Endothelial cell of umbilical vein (primary cell): ENCODE data around the gene ITGA1.

ENCODE experiments used
- MAX ChIP-seq: IDR thresholded peaks from 2 replicates; pipeline ENCODE4 v1.6.1; 2011; ENCODE audit not compliant: insufficient read depth, insufficient read length
- POLR2A ChIP-seq: IDR thresholded peaks from 2 replicates; pipeline ENCODE4 v1.6.1; 2012; ENCODE audit warnings: low read depth, mild to moderate bottlenecking, control low read depth, low read length

- TF ChIP-seq POLR2A (no peak), MAX (no peak)
Measured at GRCh38 chr5:52854301-52854700, 66.6 kb downstream of the ITGA1 start.
